Measurements from ENCODE around the gene HIVEP3.

GRCh38 chr1:41664861-41665640 is 253.7 kb downstream of the HIVEP3 start:
- TF ChIP-seq CTCF (IDR thresholded peaks at IDR 0.05) (no peak), EZH2 (IDR thresholded peaks at IDR 0.05; ENCODE audit: borderline replicate concordance, insufficient read depth, low read depth, low read length, poor library complexity, severe bottlenecking) (no peak)
